K562 (cell line): ENCODE results near the gene SPOCK2.

ENCODE experiments used
- CTCF ChIP-seq, 3 experiments: IDR thresholded peaks in 2 of 3; conservative IDR thresholded peaks in 1 of 3; 2 replicates each; pipeline ENCODE4 v1.5.1; 2011 to 2012; ENCODE audit warnings: low read length in 3 of 3, mild to moderate bottlenecking in 3 of 3, control low read depth in 2 of 3, improper control_type of control experiment in 1 of 3, inconsistent platforms in 1 of 3, low read depth in 1 of 3, mixed read lengths in 1 of 3, moderate library complexity in 1 of 3; ENCODE audit not compliant: insufficient read depth in 2 of 3
- EGR1 ChIP-seq: fragments of 450-650 bp; conservative IDR thresholded peaks from 2 replicates; pipeline ENCODE4 v1.6.1; 2017; ENCODE audit warnings: mild to moderate bottlenecking
- GMEB1 ChIP-seq: fragments of 250-450 bp; sonication (Bioruptor Pico); IDR thresholded peaks from 2 replicates; pipeline ENCODE4 v1.4.0; 2020; ENCODE audit warnings: mild to moderate bottlenecking
- IRF2 ChIP-seq: sonication (generic); formaldehyde crosslinking; IDR thresholded peaks from 2 replicates; pipeline ENCODE4 v1.8.1; 2022; ENCODE audit warnings: mild to moderate bottlenecking, missing genetic modification reagents
- PHF21A ChIP-seq: fragments of 450-650 bp; IDR thresholded peaks from 2 replicates; pipeline ENCODE4 v1.6.1; 2017; ENCODE audit warnings: low read depth, borderline replicate concordance
- RERE ChIP-seq: sonication (generic); formaldehyde crosslinking; IDR thresholded peaks from 2 replicates; pipeline ENCODE4 v1.8.0; 2023; ENCODE audit warnings: missing genetic modification reagents, mild to moderate bottlenecking, borderline replicate concordance
- SAFB2 ChIP-seq: fragments of 200-400 bp; formaldehyde crosslinking; IDR thresholded peaks from 2 replicates; pipeline ENCODE4 v1.6.1; 2018; ENCODE audit warnings: borderline replicate concordance, low read length, low read depth, moderate library complexity; ENCODE audit not compliant: severe bottlenecking

GRCh38 chr10:72094574-72094973 is 6.2 kb upstream of the SPOCK2 start:
- TF ChIP-seq CTCF (IDR thresholded peaks at IDR 0.05 in 2 of 3, conservative IDR thresholded peaks at IDR 0.05 in 1 of 3; ENCODE audit: insufficient read depth in 2 of 3, low read depth in 1 of 3, low read length in 3 of 3) (no peak), RERE (CRISPR knock-in tag) (no peak), IRF2 (CRISPR knock-in tag) (no peak), PHF21A (no peak), EGR1 (no peak), GMEB1 (CRISPR knock-in tag) (no peak), SAFB2 (no peak)
